Central memory CD4-positive, alpha-beta T cell (primary cell): Measurements from ENCODE around the gene PLVAP.

Source experiments
- DNase-seq: peaks from one replicate; pipeline ENCODE4 v3.0.0; 2022

The PLVAP gene

DNA sequence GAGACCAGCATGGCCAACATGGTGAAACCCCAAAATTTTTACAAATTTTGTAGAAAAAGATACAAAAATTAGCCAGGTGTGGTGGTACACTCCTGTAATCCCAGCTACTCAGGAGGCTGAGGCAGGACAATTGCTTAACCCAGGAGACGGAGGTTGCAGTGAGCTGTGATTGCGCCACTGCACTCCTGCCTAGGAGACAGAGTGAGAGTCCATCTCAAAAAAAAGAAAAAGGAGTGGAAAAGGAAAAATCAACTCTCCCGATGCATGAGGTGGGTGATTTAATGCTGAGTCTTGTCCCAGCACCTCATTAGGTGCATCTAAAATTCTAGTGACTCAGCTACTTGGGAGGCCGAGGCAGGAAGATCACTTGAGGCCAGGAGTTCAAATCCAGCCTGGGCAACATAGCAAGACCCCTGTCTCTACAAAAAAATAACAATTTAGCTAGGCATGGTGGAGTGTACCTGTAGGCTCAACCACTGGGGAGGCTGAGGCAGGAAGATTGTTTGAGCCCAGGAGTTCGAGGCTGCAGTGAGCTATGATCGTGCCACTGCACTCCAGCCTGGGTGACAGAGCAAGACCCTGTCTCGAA lies 20.0 kb downstream of the PLVAP start:
- no peak for DNase-seq

DNA sequence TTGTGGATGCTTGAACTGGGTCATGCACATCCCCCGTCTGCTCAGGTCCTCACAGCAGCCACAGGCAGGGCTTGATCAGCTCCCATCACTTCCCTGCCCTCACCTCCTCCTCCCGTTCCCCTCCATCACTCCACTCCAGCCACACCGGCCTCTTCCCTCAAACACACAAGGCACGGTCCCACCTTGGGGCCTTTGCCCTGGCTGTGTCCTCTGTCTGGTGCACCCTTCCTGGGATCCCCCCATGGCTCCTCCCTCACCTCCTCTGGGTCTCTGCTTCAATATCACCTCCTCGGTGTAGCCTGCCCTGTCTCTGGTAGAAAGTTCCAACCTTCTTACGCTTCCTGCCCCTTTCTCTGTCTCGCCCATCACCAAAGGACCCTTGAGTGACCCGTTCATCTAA lies 23.8 kb downstream of the PLVAP start:
- DNase-seq, result no peak

DNA sequence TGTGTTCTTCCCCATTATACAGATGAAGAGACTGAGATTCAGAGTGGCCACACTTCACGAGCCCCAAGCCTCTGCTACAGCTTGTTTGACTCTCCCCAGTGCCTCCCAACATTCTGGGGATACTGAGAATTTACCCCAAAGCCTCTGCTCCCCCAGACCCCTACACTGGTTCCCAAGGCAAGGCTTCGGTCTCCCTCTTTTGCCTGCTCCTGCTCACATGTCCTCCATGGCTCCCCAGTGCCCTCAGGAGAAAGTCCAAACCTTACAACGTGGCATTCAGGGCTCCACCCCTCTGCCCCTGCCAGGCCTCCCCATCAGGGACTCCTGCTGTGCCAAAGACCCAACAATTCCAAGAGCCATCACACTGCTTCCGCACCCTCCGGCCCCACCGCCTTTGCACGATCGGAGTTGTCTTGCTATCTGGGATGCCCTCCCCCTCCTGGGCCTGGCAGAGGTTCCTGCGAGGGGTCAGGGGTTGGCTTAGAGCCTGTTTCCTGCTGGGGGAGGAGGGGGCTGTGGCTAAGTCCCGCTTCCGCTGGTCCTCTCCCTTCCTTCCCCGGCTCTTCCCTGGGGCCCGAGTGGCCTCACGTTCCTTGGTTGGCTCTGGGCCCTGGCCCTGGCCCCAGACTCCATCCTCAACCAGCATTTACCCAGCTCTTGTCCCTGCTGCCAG lies 24.4 kb downstream of the PLVAP start:
- DNase-seq, result no peak

DNA sequence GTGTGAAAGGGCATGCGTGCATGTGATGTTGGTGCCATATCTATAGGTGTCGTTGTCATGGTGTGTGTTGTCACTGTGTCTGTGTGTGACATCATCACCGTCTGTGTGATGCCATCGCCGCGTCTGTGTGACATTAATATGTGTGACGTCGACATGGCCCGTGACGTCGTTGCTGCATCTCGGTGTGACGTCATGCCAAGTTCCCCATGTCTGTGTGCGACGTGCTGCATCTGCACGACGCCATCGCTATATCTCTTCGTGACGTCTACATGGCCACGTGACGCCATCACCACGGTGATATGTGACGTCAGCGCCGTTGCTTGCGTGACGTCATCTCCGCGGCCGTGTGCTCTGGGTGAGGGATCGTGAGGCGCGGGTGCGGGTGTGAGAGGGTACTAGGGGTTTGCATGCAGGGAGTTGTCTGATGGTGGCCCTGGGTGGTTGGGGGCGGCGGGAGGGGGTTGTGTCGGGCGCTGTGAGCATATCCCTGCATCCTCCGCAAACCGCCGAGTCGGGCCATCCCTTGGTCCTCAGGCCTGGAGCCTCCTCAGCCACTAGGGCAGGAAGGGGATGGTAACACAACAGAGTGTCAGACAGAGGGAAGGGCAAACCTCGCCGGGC lies 25.2 kb downstream of the PLVAP start:
- DNase-seq, result no peak

GRCh38 chr19:17348700-17349099 lies 28.4 kb downstream of the PLVAP start:
- DNase-seq, result no peak

- no peak for DNase-seq
Measured at GRCh38 chr19:17347877-17348276, 29.3 kb downstream of the PLVAP start.

DNA sequence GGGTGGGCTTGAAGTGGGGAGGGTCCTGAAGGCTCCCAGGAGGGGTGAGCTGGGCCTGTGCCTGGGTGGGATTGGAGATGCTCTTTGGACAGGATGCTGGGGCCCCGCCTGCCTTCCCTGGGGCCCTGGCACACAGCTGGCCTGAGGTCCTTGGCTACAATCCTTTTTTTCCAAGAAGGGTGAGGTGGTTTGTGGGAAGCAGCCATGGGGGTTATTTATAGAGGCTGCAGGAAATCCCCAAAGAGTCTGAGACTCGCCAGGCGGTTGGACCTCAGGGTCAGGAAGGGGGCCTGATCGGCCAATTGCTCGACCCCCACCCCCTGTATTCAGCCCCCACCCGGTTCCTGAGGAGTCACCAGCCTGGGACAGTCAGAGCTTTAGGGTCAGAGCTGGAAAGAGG lies 29.8 kb downstream of the PLVAP start:
- DNase-seq, result no peak

DNA sequence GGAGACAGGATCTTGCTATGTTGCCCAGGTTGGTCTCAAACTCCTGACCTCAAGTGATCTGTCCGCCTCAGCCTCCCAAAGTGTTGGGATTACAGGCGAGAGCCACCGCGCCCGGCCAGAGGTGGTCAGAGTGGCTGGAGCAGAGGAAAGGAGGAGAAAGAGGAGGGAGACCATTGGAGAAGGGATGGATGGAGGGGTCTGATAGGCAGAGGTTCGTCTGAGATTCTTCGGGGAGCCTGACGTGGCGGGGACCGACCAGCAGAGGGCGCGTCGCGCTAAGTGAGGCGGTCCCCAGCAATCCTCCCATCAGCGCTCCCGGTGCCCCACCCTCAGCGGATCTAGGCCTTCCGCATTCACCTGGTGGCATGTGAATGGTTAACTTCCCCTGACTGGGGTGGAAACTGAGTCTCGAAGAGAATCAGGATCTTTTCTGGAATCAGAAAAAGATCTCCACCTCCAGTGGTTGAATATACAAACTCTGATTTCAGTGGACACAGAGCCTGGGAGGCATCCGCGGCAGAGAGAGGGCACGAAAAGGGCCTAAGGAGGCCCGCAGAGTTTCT lies 31.0 kb downstream of the PLVAP start:
- peak; percentile 63 for DNase-seq

DNA sequence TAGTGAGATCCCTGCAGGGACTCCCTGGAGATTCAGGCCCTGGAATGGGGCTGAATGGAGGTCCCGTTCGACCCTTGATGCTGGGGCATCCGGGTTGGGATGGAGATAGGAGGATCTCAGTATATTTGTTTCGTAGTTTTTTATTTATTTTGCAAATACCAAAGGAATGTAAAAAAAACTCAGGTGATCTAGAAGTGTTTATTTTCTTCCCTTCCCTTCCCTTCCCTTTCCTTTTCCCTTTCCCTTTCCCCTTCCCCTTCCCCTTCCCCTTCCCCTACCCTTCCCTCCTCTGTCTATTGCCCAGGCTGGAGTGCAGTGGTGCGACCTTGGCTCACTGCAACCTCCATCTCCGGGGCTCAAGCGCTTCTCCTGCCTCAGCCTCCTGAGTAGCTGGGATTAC lies 35.3 kb downstream of the PLVAP start:
- DNase-seq, result no peak

DNA sequence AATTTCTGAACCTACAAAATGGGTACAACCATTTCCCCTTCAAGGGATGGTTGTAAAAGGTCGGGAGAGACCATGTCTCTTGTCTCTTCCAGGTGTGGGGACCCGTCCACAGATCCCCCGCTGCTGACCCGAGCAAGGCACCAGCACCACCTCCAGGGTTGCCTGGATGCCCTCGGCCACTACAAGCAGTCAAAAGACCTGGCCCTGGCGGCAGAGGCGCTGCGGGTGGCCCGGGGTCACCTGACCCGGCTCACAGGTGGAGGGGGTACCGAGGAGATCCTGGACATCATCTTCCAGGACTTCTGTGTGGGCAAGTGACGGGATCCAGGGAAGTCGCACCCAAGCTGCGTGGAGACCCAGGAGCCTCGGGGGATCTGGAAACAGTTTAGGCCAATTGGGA lies 35.8 kb downstream of the PLVAP start:
- no peak for DNase-seq

- DNase-seq, result no peak
Measured at GRCh38 chr19:17340871-17341357, 36.2 kb downstream of the PLVAP start.

- no peak for DNase-seq
Measured at GRCh38 chr19:17340302-17340870, 36.8 kb downstream of the PLVAP start.

DNA sequence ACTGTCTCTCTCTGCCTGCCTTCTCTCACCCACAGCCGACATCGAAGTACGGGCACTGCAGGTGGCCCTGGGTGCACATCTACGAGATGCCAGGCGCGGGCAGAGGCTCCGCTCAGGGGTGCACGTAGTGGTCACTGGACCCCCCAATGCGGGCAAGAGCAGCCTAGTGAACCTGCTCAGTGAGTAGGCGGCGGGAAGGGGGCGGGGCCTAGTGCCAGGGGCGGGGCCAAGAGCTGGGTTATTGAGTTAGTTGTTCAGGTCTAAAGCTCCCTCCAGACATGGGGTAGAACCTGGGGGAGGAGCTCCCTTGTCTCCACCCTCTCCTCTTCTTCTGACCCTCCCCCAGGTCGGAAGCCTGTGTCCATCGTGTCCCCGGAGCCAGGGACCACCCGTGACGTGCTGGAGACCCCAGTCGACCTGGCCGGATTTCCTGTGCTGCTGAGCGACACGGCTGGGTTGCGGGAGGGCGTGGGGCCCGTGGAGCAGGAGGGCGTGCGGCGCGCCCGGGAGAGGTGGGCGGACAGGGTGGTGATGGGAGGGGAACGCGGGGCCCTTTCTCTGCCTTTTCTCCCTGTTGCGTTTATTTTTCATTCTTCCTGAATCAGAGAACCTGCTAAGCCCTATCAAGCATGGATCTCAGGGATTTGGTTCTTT lies 37.9 kb downstream of the PLVAP start:
- DNase-seq, result no peak

GRCh38 chr19:17338433-17339078 lies 38.6 kb downstream of the PLVAP start:
- DNase-seq, result no peak

- no peak for DNase-seq
Measured at GRCh38 chr19:17337675-17338432, 39.3 kb downstream of the PLVAP start.

GRCh38 chr19:17336872-17337674 lies 40.1 kb downstream of the PLVAP start, which contains the start of gene GTPBP3:
TSS of gene GTPBP3 (plus strand) at chr19:17337553. CDS start at chr19:17337612, 59 bp downstream.
- peak; percentile 96 for DNase-seq

DNA sequence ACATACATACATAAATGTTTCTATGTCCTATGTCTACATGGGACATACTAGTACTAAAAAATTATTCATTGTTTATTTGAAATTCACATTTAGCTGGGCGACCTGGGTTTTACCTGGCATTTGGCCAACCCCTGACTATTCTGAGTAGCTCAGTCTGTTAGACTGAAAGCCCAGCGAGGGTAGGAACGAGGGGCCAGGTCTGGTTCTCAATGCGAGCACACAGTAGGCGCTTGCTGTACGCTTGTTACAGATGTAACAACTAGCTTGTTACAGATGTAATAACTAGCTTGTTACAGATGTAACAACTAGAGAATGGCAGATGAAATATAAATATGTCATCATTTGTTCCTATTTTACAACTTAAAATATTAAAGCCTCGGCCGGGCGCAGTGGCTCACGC lies 41.6 kb downstream of the PLVAP start:
- DNase-seq, result no peak

GRCh38 chr19:17334414-17335409 lies 42.4 kb downstream of the PLVAP start, which contains the start of gene ANO8:
TSS of gene ANO8 (minus strand) at chr19:17334855. CDS start at chr19:17334670, 185 bp downstream.
- DNase-seq, result peak; percentile 92
